ENCODE measurements around the gene COQ3.

COQ3 gene

GRCh38 chr6:99407076-99407475 is 13.1 kb upstream of the COQ3 start:
- Histone ChIP-seq H3K4me1 (ENCODE audit: control insufficient read depth, low read length) (no peaks in the 10 kb centered on the region), H3K36me3 (ENCODE audit: control insufficient read depth, low read length) (peaks cover 96% of the 10 kb centered on the region), H4K20me1 (ENCODE audit: control insufficient read depth, insufficient read depth, low read depth, low read length) (peaks cover 11% of the 10 kb centered on the region; the same call in 1 of the 2 replicates), H3K27me3 (ENCODE audit: control insufficient read depth, low read length) (no peaks in the 10 kb centered on the region), H3K79me2 (ENCODE audit: control insufficient read depth, low read length) (peaks cover 19% of the 10 kb centered on the region), H3K4me2 (ENCODE audit: low read length) (no peak overlapping the region), H3K9me3 (ENCODE audit: control insufficient read depth, insufficient read depth, low read length) (no peaks in the 10 kb centered on the region), H3K9me2 (replicated peaks; ENCODE audit: control insufficient read depth, low read length) (no peaks in the 10 kb centered on the region), H3F3A (ENCODE audit: control insufficient read depth, insufficient read depth) (no peaks in the 10 kb centered on the region), H3K27ac (ENCODE audit: low read depth, low read length) (no peak overlapping the region), H3K4me3 (ENCODE audit: low read length) (no peak overlapping the region)
- TF ChIP-seq EZH2phosphoT487 (IDR thresholded peaks at IDR 0.05; ENCODE audit: borderline replicate concordance, low read length): no peak
- TF ChIP-seq, protein P1, sequence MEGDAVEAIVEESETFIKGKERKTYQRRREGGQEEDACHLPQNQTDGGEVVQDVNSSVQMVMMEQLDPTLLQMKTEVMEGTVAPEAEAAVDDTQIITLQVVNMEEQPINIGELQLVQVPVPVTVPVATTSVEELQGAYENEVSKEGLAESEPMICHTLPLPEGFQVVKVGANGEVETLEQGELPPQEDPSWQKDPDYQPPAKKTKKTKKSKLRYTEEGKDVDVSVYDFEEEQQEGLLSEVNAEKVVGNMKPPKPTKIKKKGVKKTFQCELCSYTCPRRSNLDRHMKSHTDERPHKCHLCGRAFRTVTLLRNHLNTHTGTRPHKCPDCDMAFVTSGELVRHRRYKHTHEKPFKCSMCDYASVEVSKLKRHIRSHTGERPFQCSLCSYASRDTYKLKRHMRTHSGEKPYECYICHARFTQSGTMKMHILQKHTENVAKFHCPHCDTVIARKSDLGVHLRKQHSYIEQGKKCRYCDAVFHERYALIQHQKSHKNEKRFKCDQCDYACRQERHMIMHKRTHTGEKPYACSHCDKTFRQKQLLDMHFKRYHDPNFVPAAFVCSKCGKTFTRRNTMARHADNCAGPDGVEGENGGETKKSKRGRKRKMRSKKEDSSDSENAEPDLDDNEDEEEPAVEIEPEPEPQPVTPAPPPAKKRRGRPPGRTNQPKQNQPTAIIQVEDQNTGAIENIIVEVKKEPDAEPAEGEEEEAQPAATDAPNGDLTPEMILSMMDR (IDR thresholded peaks at IDR 0.05; ENCODE audit: low read depth, low read length, poor library complexity, severe bottlenecking): no peak

DNA sequence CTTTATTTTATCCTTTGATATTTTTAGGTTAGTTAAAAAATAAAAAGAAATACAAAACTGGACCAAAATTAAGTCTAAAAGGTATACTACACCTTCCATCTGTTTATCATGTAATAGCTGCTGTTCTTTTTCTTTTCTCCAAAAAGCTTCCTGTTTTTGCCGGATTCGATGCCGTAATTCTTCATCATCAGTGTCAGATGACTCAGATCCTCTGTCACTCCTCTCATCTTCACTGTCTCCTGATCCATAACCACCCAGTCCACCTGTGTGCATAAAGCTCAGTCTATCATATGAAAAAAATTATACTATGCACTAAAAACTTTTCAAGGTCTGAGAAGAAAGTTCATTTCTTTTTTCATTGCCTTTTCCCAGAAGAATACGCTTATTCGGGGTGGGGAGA is 8.5 kb upstream of the COQ3 start:
- Histone ChIP-seq H3F3A (ENCODE audit: control insufficient read depth, insufficient read depth) (peaks cover 20% of the 10 kb centered on the region), H3K4me1 (ENCODE audit: control insufficient read depth, low read length) (no peaks in the 10 kb centered on the region), H3K79me2 (ENCODE audit: control insufficient read depth, low read length) (no peaks in the 10 kb centered on the region), H3K27ac (ENCODE audit: low read depth, low read length) (no peak overlapping the region), H3K36me3 (ENCODE audit: control insufficient read depth, low read length) (peaks cover 94% of the 10 kb centered on the region), H3K9me2 (replicated peaks; ENCODE audit: control insufficient read depth, low read length) (no peaks in the 10 kb centered on the region), H3K27me3 (ENCODE audit: control insufficient read depth, low read length) (no peaks in the 10 kb centered on the region), H3K4me2 (ENCODE audit: low read length) (no peak overlapping the region), H3K4me3 (ENCODE audit: low read length) (no peak overlapping the region), H3K9me3 (ENCODE audit: control insufficient read depth, insufficient read depth, low read length) (no peaks in the 10 kb centered on the region), H4K20me1 (ENCODE audit: control insufficient read depth, insufficient read depth, low read depth, low read length) (no peaks in the 10 kb centered on the region)
- TF ChIP-seq, protein P1 (IDR thresholded peaks at IDR 0.05; ENCODE audit: low read depth, low read length, poor library complexity, severe bottlenecking): no peak
- no peak for TF ChIP-seq EZH2phosphoT487 (IDR thresholded peaks at IDR 0.05; ENCODE audit: borderline replicate concordance, low read length)

DNA sequence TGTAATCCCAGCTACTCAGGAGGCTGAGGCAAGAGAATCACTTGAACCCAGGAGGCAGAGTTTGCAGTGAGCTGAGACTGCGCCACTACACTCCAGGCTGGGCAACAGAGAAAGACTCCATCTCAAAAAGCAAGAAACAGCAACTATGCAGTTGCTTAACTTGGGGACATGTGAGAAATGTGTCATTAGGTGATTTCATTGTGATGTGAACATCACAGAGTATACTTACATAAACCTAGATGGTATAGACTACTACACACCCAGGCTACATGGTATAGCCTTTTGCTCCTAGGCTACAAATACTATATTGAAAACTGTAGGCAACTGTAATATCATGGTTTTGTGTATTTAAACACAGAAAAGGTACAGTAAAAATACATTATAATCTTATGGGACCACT is 3.3 kb upstream of the COQ3 start:
- H3K27me3 ChIP-seq (ENCODE audit: control insufficient read depth, low read length): no peaks in the 10 kb centered on the region
- TF ChIP-seq, protein P1 (IDR thresholded peaks at IDR 0.05; ENCODE audit: low read depth, low read length, poor library complexity, severe bottlenecking): no peak
- no peak for TF ChIP-seq EZH2phosphoT487 (IDR thresholded peaks at IDR 0.05; ENCODE audit: borderline replicate concordance, low read length)
- H3K4me1 ChIP-seq (ENCODE audit: control insufficient read depth, low read length): peaks cover 15% of the 10 kb centered on the region
- H3K4me2 ChIP-seq (ENCODE audit: low read length): no peak overlapping the region
- peaks cover 25% of the 10 kb centered on the region for H3F3A ChIP-seq (ENCODE audit: control insufficient read depth, insufficient read depth)
- peaks cover 12% of the 10 kb centered on the region for H3K79me2 ChIP-seq (ENCODE audit: control insufficient read depth, low read length)
- H3K9me2 ChIP-seq (replicated peaks; ENCODE audit: control insufficient read depth, low read length): no peaks in the 10 kb centered on the region
- no peaks in the 10 kb centered on the region for H4K20me1 ChIP-seq (ENCODE audit: control insufficient read depth, insufficient read depth, low read depth, low read length)
- no peak overlapping the region for H3K4me3 ChIP-seq (ENCODE audit: low read length)
- H3K27ac ChIP-seq (ENCODE audit: low read depth, low read length): no peak overlapping the region
- peaks cover 47% of the 10 kb centered on the region for H3K36me3 ChIP-seq (ENCODE audit: control insufficient read depth, low read length)
- no peaks in the 10 kb centered on the region for H3K9me3 ChIP-seq (ENCODE audit: control insufficient read depth, insufficient read depth, low read length)

DNA sequence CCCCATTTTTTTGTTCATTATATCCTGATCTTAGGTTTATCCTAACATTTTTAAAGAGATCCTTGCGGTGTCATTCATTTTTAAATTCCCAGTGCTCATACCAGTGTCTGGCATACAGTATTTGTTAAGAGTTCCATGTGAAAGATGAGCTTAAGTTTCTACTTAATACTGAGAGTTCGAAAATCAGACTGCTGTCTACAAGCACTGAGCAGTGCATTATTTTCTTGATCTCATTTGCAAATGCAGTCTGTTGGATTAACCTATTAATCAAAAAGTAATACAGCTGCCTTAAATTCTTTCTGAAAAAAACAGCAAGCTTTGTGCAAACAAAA is 663 bp downstream of the COQ3 start:
- no peaks in the 10 kb centered on the region for H4K20me1 ChIP-seq (ENCODE audit: control insufficient read depth, insufficient read depth, low read depth, low read length)
- peak overlapping the region; percentile 71 for H3K4me2 ChIP-seq (ENCODE audit: low read length)
- TF ChIP-seq, protein P1 (IDR thresholded peaks at IDR 0.05; ENCODE audit: low read depth, low read length, poor library complexity, severe bottlenecking): no peak
- no peak for TF ChIP-seq EZH2phosphoT487 (IDR thresholded peaks at IDR 0.05; ENCODE audit: borderline replicate concordance, low read length)
- peaks cover 11% of the 10 kb centered on the region for H3K36me3 ChIP-seq (ENCODE audit: control insufficient read depth, low read length)
- no peaks in the 10 kb centered on the region for H3K9me3 ChIP-seq (ENCODE audit: control insufficient read depth, insufficient read depth, low read length)
- H3K27me3 ChIP-seq (ENCODE audit: control insufficient read depth, low read length): no peaks in the 10 kb centered on the region
- peak overlapping the region; percentile 72 for H3K27ac ChIP-seq (ENCODE audit: low read depth, low read length)
- no peaks in the 10 kb centered on the region for H3K9me2 ChIP-seq (replicated peaks; ENCODE audit: control insufficient read depth, low read length)
- H3K79me2 ChIP-seq (ENCODE audit: control insufficient read depth, low read length): peaks cover 16% of the 10 kb centered on the region
- H3K4me3 ChIP-seq (ENCODE audit: low read length): peak overlapping the region; percentile 85
- peaks cover 12% of the 10 kb centered on the region for H3F3A ChIP-seq (ENCODE audit: control insufficient read depth, insufficient read depth)
- peaks cover 16% of the 10 kb centered on the region for H3K4me1 ChIP-seq (ENCODE audit: control insufficient read depth, low read length)
